Activated T-helper 9 cell treated with anti-CD3 and anti-CD28 coated beads, Interleukin-2, amount 50 U/mL, for 16 hours (primary cell): ENCODE data around the gene TTC22.

Source experiments
- DNase-seq: peaks from one replicate; pipeline ENCODE4 v3.0.0-alpha.2; 2020; ENCODE audit warnings: low read depth

The TTC22 gene

GRCh38 chr1:54834007-54834541 lies 33.0 kb upstream of the TTC22 start:
- no peak for DNase-seq

GRCh38 chr1:54833121-54833520 lies 32.0 kb upstream of the TTC22 start:
- no peak for DNase-seq

DNA sequence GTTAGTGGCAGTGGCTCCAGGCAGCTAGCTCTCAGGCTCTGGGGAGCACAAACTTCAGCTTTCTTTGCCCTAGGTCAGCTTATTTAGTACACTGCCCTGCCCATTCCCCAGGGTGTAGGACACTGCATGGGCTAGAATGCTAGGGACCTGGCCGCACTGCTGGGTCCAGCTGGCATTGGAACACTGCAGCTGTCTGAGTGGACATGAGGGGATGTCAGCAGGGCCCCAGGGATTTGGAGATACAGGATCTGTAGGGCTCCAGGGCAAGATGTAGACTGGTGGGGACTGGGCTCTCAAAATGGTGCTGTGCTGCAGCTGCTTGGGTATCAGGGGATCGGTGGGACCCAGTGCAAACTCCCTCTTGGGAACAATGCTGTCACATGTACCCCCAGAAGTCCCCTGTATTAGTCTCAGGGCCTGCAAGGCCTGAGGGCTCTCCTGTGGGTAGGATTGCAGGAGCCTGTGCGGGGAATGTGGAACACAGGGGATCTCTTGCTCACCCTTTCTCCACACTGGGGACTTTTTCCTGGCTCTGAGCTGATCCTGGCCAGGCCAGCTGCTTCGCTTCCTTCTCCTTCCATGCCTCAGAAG lies 25.2 kb upstream of the TTC22 start:
- DNase-seq = no peak

GRCh38 chr1:54825696-54826095 lies 24.6 kb upstream of the TTC22 start:
- DNase-seq = no peak

DNA sequence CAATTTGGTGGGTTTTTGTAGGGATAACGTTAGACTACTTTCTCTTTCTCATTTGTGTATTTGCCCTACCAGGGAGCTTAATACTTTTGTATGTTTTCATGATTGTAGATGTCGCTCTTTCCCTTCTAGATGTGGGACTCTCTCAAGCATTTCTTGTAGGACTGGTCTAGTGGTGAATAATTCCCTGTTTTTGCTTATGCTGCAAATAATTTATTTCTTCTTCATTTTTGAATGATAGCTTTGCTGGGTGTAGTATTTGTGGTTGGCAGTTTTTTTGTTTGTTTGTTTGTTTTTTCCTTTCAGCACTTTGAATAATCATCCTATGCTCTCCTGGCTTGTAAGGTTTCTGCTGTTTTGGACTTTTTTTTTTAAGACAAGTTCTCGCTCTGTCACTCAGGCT lies 22.5 kb upstream of the TTC22 start:
- no peak for DNase-seq

GRCh38 chr1:54819733-54820132 lies 18.6 kb upstream of the TTC22 start:
- no peak for DNase-seq

GRCh38 chr1:54819195-54819536 lies 18.0 kb upstream of the TTC22 start:
- DNase-seq = no peak

GRCh38 chr1:54818461-54819194 lies 17.5 kb upstream of the TTC22 start:
- no peak for DNase-seq

GRCh38 chr1:54816951-54817350 lies 15.8 kb upstream of the TTC22 start:
- no peak for DNase-seq

GRCh38 chr1:54816130-54816529 lies 15.0 kb upstream of the TTC22 start:
- no peak for DNase-seq

DNA sequence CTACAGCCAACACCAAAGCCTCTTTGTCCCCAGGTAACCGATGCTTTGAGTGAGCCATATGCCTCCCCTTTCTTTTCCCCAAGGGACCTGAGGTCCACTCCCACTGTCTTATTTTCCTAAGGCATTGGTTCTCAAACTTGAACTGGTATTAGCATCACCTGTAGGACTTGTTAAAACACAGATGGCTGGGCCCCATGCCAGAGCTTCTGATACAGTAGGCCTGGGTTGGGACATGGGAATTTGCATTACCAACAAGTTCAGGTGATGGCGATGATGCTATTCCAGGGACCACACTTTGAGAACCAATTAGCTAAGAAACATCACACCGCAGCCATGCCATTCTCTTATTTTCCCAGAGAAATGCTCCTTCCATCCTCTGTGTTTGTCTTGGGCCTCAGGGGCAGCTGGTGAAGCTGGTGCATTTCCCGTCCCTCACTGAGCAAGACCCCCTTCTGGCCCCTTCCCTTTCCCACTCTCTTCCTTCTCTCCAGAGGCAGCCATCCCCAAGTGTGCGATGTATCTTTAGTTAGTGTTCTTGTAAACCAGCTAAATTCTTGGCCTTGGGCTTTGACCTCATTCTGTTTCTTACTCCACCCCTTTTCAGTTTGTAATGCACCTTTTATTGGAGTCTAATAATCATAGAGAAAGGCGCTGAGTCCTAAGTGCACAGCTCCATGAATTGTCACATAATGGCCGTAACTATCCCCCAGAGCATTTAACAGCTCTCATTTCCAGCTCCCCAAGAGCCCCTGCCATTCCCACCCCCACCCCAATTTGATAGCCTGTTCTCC lies 14.2 kb upstream of the TTC22 start:
- no peak for DNase-seq

DNA sequence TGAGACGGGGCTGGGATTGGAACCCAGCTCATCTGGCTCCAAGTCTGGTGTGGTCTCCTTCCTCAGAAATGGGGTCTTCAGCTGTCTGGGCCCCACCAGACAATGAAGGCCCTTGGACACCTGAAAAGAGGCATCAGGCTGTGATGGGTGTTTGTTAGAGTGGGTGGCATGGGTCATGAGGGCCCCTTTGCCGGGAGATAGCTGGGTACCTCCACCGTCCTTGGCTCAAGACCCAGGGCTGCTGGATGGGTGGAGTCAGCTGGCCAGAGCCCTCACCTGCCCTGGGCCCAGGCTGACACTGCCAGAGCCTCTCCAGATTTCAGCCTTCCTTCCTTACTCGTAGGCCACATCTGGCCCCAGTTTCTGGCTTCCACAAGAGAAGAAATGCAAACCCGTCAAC lies 13.4 kb upstream of the TTC22 start:
- no peak for DNase-seq

GRCh38 chr1:54814126-54814498 lies 13.0 kb upstream of the TTC22 start:
- no peak for DNase-seq

GRCh38 chr1:54813485-54814125 lies 12.5 kb upstream of the TTC22 start:
- no peak for DNase-seq

GRCh38 chr1:54812801-54813484 lies 11.8 kb upstream of the TTC22 start:
- DNase-seq = no peak

DNA sequence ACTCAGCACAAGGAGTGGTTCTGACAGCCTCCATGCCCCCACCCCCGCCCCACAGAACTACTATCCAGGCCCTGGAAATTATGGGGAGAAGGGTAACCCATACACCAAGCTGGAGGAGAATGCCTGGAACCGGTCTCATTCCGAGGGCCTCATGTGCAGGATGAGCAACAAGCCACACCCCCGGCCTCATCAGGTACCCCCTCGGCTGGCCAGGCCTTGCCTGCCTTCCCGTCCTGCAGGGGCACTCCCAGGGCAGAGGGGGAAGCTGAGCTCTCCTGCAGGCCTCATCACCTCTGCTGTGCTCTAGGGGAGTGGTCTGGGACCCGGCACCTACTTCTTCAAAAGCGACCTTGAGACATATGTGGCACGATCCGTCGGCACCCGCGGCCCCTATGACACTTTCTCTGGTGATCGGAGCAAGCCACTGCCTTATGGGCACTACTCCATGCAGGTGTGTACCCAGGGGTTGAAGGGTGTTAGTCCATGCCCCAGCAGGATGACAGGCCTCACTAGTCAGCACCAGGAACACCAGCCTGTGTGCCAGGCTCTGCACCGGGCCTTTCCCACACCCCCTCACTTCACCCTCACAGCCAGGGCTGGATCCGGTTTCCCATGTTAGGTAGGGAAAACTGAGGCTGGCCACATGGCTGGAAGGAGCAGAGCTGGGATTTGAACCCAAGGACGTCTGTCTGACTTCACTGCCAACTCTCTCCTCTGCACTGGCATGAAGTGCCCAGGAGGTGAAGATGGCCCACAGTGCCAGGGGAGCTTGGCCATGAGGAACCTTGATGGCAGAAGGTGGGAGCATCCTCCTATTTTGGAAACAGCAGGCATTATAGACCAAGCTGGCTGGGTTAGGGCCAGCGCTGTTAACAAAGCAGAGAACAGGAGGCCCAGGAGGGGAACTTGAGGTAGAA lies 10.9 kb upstream of the TTC22 start:
- no peak for DNase-seq

DNA sequence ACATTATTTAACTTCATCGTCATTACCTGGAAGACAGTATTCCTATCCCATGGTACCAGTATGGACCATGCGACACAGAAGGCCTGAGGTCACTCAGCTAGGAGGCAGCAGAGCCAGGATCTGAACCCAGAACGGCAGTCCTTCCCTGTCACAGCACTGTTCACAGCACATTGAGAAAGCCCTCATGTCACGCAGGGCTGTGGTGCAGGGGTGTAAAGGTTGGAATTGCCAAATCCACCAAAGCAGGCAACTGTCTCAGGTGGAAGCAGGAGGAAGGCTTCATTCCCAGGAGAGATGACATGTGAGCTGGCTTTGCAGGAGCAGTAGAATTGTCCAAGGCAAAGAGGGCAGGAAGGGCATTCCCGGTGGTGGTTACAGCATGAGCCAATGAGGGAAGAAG lies 9.9 kb upstream of the TTC22 start:
- DNase-seq = no peak

DNA sequence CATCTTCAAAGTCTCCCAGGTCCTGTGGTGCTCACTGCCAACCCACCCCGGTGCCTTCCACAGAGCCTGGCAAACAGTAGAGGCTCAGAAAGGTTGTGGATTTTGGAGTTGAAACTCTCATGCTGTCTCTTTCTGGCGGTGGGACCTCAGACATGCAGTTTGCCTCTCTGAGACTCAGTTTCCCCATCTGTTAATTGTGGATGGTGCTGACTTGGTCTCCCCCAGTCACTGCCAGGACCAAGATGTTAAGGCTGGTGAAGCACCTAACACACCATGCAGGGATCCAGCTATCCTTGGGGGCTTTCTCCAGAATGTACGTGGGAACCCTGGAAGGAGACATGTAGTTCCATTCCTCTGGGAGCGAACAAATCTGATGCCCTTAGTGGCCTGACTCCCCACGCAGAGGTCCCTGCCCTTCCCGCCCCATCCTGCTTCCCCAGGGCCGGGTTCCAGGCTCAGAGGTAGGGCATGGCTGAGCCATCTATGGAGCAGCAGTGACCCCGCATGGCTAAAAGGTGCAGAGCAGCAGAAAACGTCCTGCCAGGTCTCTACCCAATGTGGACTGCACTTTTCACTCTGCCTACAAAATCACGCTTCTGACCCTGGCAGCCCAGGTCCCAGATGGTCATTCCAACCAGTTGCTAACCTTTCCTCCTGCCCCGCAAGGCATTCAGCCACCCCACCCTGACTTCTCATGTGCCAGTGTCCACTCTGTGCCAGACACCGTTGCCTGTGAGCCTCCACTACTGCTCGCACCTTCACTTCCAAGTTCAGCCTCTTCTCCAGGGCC lies 9.2 kb upstream of the TTC22 start:
- peak; percentile 49 for DNase-seq

- no peak for DNase-seq
Measured at GRCh38 chr1:54809496-54810074, 8.5 kb upstream of the TTC22 start.
